ENCODE data around the gene ATP9B.

Gene ATP9B

GRCh38 chr18:79186649-79187048 lies 117.5 kb downstream of the ATP9B start:
- TF ChIP-seq, protein P1, sequence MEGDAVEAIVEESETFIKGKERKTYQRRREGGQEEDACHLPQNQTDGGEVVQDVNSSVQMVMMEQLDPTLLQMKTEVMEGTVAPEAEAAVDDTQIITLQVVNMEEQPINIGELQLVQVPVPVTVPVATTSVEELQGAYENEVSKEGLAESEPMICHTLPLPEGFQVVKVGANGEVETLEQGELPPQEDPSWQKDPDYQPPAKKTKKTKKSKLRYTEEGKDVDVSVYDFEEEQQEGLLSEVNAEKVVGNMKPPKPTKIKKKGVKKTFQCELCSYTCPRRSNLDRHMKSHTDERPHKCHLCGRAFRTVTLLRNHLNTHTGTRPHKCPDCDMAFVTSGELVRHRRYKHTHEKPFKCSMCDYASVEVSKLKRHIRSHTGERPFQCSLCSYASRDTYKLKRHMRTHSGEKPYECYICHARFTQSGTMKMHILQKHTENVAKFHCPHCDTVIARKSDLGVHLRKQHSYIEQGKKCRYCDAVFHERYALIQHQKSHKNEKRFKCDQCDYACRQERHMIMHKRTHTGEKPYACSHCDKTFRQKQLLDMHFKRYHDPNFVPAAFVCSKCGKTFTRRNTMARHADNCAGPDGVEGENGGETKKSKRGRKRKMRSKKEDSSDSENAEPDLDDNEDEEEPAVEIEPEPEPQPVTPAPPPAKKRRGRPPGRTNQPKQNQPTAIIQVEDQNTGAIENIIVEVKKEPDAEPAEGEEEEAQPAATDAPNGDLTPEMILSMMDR (conservative IDR thresholded peaks at IDR 0.05): no peak
- no peak overlapping the region for H3K27ac ChIP-seq

- TF ChIP-seq, protein P1 (conservative IDR thresholded peaks at IDR 0.05): no peak
- H3K27ac ChIP-seq: no peak overlapping the region
Measured at GRCh38 chr18:79187532-79188277, 118.5 kb downstream of the ATP9B start.

DNA sequence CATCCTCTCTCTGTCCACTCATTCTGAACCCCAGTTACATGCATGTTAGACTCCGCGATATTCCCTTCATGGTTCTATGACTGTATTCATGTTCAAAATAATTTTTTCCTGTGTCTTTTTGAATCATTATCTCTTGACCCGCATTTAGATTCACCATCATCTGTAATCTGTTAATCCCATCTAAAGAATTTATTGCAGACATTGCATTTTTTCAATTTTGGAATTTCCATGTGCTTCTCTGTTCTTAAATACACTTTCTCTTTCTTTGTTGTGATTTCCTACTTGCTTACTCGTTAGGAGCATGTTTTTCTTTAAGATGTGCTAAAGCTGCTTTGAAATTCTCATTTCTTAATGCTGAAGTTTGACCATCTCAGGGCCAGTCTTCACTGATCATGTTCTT lies 122.2 kb downstream of the ATP9B start:
- H3K27ac ChIP-seq: no peak overlapping the region
- TF ChIP-seq, protein P1 (conservative IDR thresholded peaks at IDR 0.05): no peak

GRCh38 chr18:79191956-79192355 lies 122.8 kb downstream of the ATP9B start:
- H3K27ac ChIP-seq: no peak overlapping the region

GRCh38 chr18:79193826-79194225 lies 124.6 kb downstream of the ATP9B start:
- TF ChIP-seq, protein P1 (conservative IDR thresholded peaks at IDR 0.05): no peak
- no peak overlapping the region for H3K27ac ChIP-seq

More at GRCh38 chr18:79191956-79192355, 122.8 kb downstream of the ATP9B start:
- TF ChIP-seq, protein P1 (conservative IDR thresholded peaks at IDR 0.05): no peak

- no peak overlapping the region for H3K27ac ChIP-seq
- TF ChIP-seq, protein P1 (conservative IDR thresholded peaks at IDR 0.05): no peak
Measured at GRCh38 chr18:79195716-79196683, 126.8 kb downstream of the ATP9B start.

- TF ChIP-seq, protein P1 (conservative IDR thresholded peaks at IDR 0.05): no peak
- no peak overlapping the region for H3K27ac ChIP-seq
Measured at GRCh38 chr18:79197531-79197930, 128.3 kb downstream of the ATP9B start.
